SKM-1 treated with dmso at 0.1 percent for 144 hours (cell line): ENCODE results near the gene PTPRF.

Experiments used
- DNase-seq: peaks from one replicate; lab custom pipeline; 2025; ENCODE audit not compliant: unreplicated experiment; lab: John Stamatoyannopoulos, UW

Gene PTPRF

DNA sequence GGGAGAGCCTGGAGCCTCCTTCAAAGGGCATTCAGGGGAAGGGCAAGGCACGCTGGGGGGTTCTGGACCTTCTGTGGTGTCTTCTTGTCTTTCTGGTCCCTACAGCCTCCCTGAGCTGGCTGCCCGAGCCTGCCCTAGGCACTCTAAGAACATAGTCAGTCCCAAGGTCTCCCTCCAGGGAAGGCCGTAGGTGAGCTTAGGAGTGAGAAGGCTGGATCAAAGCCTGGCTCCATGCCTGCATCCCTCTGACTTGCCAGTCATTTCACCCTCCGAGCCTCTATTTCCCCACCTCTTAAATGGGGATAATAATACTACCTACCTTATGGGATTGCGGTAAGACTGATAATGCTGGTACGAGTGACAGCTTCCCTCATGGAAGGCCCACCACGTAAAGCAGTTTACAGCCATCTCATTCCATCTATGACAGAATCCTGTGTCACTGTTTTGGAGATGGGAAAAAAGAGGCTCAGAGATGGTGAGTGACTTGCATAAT is 20.8 kb downstream of the PTPRF start:
- DNase-seq = no peak

DNA sequence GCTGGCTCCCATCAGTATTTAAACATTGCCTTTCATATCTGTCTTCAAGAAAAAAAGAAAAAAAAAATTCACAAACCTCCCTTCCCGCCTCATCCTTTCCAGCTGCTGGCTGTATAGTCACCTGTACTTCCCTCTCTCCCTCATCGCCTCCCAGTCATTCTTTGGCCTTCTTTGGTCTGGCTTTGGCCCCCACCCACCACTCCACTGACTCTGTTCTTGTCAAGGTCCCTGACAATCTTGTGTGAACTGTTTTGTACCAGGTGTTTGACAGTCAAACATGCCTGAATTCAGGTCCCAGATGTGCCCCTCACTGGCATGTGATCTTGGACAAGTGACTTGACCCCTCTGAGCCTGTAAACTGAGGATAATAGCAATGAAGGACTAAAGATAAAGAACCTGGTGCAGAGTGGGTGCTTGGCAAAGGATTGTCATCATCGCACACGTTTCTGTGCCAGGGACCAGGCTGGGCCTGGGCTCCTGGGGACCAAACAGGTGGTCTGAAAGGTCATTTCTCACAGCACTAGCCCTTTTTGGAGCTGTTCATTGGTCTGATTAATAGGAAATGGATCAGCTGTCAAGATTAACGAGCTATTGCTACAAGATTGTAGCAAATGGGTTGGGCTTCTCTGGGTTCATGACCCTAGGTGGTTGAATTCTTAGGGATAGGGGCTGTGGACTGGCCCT is 21.5 kb downstream of the PTPRF start:
- DNase-seq = no peak

DNA sequence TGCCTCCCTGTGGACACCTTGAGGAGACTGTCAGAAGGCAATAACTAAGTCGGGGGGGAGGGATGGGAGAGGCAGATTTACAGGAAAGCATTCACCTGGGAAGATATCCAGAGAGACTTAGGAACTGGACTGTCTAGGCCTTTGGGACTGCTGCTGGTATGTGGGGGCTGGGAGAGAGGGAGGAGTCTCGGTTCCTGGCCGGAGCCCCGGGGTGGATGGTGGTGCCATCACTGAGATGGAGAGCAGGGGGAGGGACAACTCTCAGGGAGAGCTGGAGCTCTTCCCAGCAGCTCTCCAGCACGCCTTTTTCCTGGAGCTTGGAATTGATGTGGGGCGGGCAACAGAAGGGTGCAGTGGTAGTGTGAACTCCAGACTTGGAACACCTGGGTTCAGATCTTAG is 22.1 kb downstream of the PTPRF start:
- DNase-seq = no peak

GRCh38 chr1:43554444-43554992 is 23.8 kb downstream of the PTPRF start:
- DNase-seq = peak; percentile 41

GRCh38 chr1:43556782-43557181 is 26.1 kb downstream of the PTPRF start:
- no peak for DNase-seq

DNA sequence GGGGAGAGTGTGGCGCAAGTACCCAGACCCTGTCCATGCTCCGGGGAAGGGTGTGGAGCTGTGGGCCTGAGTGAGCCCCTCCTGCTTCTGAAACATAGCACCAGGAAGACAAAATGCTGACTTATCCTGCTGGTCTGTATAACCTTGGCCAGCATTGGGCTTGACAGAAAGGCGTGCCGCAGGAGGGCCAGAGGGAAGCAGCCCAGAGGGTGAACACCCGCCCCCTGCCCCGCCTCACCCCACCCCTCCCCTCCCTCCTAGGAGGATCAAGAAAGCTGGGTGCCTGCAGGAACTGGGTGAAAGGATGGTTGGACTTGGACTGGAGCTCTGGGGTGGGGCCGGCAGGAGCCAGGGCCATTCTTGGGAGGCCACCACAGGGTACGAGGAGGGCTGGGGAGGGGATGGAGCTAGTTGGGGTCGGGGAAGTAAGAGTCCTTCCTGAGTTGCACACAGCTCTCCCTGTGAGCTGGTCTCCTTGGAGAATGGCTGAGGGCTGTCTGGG is 27.1 kb downstream of the PTPRF start:
- no peak for DNase-seq

- no peak for DNase-seq
These were observed 27.7 kb downstream of the PTPRF start for GRCh38 chr1:43558346-43558841.

DNA sequence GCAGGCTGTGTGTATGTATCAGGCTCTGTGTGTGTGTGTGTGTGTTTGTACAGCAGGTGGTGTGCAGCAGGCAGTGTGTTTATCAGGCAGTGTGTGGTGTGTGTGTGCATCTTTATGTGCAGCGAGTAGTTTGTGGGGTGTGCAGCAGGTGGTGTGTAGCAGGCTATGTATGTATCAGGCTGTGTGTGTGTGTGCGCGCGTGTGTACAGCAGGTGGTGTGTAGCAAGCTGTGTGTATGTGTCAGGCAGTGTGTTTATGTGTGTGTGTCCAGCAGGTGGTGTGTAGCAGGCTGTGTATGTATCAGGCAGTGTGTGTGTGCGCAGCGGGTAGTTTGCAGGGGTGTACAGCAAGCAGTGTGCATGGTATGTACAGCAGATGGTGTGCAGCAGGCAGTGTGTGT is 29.0 kb downstream of the PTPRF start:
- no peak for DNase-seq

DNA sequence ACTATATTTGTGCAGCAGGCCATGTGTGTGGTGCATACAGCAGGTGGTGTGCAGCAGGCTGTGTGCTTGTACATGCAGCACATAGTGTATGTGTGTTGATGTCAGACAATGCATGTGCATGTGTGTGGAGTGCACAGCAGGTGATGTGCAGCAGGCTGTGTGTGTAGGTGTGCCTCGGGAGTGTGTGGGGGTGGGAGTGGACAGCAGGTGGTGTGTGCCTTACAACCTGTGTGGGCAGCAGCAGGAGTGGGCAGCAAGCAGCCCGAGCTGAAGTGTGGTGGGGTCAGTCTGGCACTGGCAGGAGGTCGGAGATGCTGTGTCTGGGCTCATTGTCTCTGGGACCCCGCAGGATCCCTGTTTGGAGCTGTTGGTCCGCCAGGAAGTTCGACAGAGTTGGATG is 29.6 kb downstream of the PTPRF start:
- no peak for DNase-seq

- DNase-seq = no peak
These were observed 33.3 kb downstream of the PTPRF start for GRCh38 chr1:43563876-43564539.

- no peak for DNase-seq
These were observed 34.1 kb downstream of the PTPRF start for GRCh38 chr1:43564551-43565348.

GRCh38 chr1:43565600-43566360 is 35.1 kb downstream of the PTPRF start:
- no peak for DNase-seq

GRCh38 chr1:43566382-43567044 is 35.8 kb downstream of the PTPRF start:
- DNase-seq = no peak

DNA sequence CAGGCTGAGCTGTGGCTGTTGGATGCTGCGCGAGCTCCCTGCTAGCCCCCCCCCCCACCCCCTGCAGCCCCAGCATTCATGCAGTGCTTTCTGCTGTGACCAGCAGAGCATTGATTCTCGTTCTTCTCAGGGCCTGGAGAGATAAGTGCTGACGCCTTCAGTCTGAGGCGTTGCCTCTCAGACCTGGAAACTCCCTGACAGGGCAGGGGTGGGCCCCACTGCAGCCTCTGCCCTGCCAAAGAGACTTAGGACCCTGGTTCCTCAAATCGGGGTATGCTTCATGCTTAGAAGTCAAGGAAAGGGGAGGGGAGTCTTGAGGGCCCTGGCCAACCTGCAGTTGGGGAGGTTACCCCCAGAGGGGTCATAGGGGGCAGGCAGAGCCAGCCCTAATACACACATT is 38.5 kb downstream of the PTPRF start:
- DNase-seq = no peak

GRCh38 chr1:43570277-43570676 is 39.6 kb downstream of the PTPRF start:
- DNase-seq = no peak

DNA sequence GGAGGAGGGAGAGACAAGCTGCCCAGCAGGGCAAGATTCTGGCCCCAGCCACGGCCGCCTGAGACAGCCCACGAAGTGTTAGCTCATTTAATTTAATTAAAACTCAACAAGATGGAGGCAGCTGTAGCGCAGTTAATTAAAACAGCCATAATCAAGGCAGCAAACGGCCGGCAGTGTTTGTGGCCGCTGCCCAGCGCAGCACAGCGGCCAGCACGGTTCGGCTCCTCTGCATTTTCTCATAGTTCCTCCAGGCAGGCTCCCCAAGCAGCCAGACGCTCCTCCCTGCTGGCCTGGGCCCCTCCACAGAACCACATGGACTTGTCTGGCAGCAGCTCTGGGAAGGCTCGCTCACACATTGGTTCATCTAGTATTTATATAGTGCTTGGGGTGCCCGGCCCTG is 40.0 kb downstream of the PTPRF start:
- DNase-seq = no peak

DNA sequence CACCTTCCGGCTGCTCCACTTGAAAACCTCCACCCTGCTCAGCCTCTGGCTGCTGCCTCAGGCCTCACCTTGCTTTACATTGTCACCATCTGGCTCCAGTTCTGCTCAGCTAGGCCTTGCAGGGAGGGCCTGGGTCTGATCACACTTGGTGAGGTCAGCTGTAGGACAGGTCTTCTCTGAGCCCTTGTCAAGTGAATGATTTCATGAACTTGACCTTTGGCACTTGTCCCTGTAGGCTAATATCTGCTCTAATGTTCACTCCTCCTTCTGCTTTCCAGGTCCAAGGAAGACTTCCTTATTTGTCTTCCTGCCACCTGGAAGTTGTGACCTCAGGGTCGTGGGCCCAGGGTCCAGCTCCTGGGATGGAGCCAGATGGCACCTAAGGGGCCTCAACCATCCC is 41.4 kb downstream of the PTPRF start:
- no peak for DNase-seq

GRCh38 chr1:43572538-43572937 is 41.9 kb downstream of the PTPRF start:
- DNase-seq = no peak

GRCh38 chr1:43573066-43573800 is 42.5 kb downstream of the PTPRF start:
- DNase-seq = no peak
